GM12873 (cell line): Measurements from ENCODE around the gene PRKCZ.

Source experiments
- TF ChIP-seq, protein P1 (sequence below): IDR thresholded peaks from 2 replicates; pipeline ENCODE4 v1.5.1; 2012; ENCODE audit warnings: low read depth, mild to moderate bottlenecking, moderate library complexity, low read length, control low read depth; ENCODE audit not compliant: insufficient read depth; ENCODE audit errors: missing control alignments

The PRKCZ gene

DNA sequence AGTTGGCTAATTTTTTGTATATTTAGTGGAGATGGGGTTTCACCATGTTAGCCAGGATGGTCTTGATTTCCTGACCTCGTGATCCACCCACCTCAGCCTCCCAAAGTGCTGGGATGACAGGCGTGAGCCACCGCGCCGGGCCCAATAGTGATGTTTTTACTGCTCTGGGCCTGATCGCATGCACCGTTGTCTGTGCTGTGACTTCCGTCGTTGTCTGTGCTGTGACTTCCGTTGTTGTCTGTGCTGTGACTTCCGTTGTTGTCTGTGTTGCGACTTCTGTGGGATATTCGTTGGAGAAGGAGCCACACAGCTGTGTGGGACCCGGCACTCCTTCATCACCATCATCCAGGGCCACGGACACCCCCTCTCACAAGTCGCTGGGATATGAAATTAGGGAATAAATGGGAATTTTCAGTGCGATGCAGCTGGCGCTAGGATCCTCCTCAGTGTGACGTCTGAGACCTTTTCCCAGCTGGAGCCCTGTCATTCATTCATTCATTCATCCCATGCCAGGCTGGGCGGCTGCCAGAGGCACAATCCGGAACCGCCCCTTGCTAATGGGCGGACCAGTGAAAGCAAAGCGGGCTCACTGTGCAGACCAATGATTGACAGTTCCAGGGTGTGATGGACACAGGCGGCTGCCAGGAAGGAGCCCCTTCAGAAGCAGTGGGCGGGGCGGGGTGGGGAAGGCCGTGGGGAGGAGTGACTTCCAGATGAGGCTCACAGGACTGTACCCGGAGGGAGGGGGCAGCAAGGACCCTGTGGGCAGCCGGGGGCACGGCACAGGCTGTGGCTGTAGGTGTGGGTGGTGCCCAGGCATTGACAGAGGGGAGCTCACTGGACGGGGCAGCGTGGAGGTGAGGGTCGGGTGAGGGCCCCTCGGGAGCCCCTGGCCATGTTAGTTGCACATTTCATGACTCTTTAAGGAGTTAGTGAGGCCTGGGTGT is 48.9 kb downstream of the PRKCZ start:
- TF ChIP-seq, protein P1, sequence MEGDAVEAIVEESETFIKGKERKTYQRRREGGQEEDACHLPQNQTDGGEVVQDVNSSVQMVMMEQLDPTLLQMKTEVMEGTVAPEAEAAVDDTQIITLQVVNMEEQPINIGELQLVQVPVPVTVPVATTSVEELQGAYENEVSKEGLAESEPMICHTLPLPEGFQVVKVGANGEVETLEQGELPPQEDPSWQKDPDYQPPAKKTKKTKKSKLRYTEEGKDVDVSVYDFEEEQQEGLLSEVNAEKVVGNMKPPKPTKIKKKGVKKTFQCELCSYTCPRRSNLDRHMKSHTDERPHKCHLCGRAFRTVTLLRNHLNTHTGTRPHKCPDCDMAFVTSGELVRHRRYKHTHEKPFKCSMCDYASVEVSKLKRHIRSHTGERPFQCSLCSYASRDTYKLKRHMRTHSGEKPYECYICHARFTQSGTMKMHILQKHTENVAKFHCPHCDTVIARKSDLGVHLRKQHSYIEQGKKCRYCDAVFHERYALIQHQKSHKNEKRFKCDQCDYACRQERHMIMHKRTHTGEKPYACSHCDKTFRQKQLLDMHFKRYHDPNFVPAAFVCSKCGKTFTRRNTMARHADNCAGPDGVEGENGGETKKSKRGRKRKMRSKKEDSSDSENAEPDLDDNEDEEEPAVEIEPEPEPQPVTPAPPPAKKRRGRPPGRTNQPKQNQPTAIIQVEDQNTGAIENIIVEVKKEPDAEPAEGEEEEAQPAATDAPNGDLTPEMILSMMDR, result no peak

DNA sequence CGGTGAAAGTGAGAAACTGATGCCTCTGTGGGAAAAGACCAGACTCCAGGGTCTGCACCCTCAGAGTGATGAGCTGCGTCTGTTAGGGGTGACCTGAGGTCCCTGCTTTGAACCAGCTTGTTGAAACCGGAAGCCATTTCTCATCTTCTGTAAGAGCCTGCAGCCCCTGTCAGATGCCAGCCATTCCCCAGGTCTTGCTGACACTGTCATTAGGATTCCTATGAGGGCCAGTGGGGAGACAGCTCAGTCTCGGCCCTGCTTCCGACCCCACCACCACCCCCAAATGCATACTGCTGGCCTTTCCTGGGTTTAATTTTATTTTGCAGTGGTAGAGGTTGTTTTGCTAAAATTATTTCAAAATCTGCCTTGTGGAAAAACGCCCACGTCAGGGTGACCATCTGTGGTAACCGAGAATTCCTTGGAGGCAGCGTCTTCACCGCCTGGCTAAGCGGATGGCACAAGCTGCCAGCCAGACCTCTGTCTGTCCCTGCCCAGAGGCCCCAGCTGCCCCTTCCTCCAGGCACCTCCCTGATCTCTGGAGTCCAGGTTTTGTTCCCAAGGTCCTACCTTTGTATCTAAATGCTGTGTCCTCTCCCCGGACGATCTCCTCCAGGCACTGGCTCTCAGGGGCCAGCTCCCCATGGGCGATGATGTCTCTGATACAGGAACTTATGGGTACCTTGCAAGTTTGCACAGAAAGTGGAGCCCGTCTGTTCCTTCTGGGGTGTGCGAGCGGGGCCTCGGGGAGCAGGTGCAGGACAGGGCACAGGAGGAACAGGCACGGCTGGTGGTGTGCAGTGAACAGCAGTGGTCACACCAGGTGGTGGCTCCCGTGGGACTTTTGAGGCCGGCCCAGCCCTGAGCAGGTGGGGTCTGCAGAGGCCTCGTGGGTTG is 49.9 kb downstream of the PRKCZ start:
- TF ChIP-seq, protein P1, result no peak

DNA sequence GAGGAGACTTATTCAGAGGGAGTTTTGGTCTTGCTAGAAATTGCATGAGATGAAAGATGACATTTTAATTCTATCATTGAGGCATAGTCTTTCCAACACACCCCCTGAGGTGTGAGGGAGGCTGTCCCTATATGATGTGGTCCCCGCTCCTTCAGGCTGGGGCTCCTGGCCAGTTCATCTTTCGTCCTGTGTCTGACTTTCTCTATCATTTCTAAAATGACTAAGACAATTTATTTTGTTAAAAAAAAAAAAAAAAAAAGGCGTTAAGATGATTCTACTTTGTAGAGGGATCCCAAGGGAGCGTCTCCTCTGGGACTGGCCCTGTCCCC is 50.5 kb downstream of the PRKCZ start:
- TF ChIP-seq, protein P1, result no peak

DNA sequence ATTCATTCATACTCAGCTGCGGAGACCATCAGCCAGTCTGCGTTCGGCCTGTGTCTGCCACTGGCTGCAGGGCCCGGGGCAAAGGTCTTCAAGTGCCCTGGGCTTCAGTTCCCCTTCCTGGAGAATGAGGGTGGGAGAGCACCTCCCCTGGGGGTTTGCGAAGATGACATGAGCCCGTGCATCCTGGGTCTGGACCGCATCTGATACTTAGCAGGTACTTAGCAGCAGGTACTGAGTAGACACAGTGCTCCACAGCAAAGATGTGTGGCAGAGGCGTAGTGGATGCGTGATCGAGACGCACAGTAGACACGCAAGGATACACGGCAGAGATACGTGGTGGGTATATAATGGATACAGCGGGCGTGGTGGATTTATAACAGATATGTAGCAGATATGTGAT is 51.3 kb downstream of the PRKCZ start:
- TF ChIP-seq, protein P1, result no peak

DNA sequence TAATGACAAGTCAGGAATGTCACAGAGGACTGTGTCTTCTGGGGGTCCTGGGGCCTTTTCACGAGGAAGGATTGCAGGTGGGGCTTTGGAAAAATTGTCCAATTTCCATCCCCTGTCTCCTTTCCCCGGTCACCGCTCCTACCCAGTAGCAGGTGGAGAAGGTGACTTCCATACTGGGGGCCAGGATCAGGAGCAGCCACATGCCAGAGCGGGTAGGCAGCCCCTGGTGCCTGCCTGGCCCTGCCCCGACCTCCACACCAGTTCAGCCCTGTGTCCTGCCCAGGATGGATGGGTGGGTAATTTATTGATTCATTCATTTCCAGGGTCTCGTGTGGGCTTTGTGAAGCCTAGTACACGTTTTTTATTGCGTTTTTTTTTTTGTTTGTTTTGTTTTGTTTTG is 51.7 kb downstream of the PRKCZ start:
- TF ChIP-seq, protein P1, result no peak

DNA sequence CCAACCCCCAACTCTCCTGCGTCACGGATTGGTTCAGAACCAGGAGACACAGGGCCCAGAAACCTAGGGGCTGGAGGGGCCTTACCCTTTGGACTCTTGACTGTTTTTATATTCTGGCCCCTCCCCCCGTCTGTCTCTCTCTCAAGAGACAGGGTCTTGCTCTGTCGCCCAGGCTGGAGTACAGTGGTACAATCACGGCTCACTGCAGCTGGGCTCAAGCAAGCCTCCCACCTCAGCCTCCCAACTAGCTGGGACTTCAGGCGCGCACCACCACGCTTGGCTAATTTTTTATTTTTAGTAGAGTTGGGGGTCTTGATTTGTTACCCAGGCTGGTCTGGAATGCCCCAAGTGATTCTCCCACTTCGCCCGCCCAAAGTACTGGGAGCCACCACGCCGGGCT is 52.5 kb downstream of the PRKCZ start:
- TF ChIP-seq, protein P1, result no peak
